ENCODE data around the gene ZNF35. TPM values are rescaled to one million over a fixed set of nuclear protein-coding genes. Genes with fewer than 3 reads are reported as not detected.

ZNF35 gene
- total RNA-seq = 10 to 100 TPM in 1 of 7 donors, 1 to 10 TPM in 6; 4.4 to 14.2 (median 7.2) TPM
- 1 to 10 TPM; 2.7 to 5.4 TPM for polyA plus RNA-seq
- long read RNA-seq, donor 1, partial matches to known transcripts = 0 of 5 reads
- long read RNA-seq, donor 1, other reads (novel, unspliced or antisense) = 1 of 5 reads
- long read RNA-seq, donor 2, partial matches to known transcripts = 0 of 5 reads
- long read RNA-seq, donor 2, other reads (novel, unspliced or antisense) = 0 of 5 reads
- long read RNA-seq, donor 3, partial matches to known transcripts = 0 of 3 reads
- long read RNA-seq, donor 3, other reads (novel, unspliced or antisense) = 0 of 3 reads

- no peaks in the 10 kb centered on the region for H3K36me3 ChIP-seq
- no peak for TF ChIP-seq POLR2A (IDR thresholded peaks at IDR 0.05)
- no peak for TF ChIP-seq EP300 (IDR thresholded peaks at IDR 0.05)
- TF ChIP-seq, protein P1, sequence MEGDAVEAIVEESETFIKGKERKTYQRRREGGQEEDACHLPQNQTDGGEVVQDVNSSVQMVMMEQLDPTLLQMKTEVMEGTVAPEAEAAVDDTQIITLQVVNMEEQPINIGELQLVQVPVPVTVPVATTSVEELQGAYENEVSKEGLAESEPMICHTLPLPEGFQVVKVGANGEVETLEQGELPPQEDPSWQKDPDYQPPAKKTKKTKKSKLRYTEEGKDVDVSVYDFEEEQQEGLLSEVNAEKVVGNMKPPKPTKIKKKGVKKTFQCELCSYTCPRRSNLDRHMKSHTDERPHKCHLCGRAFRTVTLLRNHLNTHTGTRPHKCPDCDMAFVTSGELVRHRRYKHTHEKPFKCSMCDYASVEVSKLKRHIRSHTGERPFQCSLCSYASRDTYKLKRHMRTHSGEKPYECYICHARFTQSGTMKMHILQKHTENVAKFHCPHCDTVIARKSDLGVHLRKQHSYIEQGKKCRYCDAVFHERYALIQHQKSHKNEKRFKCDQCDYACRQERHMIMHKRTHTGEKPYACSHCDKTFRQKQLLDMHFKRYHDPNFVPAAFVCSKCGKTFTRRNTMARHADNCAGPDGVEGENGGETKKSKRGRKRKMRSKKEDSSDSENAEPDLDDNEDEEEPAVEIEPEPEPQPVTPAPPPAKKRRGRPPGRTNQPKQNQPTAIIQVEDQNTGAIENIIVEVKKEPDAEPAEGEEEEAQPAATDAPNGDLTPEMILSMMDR (IDR thresholded peaks at IDR 0.05) = no peak
- H3K9me3 ChIP-seq = no peaks in the 10 kb centered on the region
- no peaks in the 10 kb centered on the region for H3K27me3 ChIP-seq
- H3K4me3 ChIP-seq = peak within 1 kb of the TSS; percentile 79
- no peaks in the 10 kb centered on the region for H3K4me1 ChIP-seq (ENCODE audit: insufficient read depth)
- 0 to 2% (median 0%) methylated on average over 33 to 37 of the region's 37 CpGs for WGBS, 3 donors
- peak; percentile 58 to 76 (median 67) for DNase-seq
- intact Hi-C loops (cut with DNase I) = no loop called here
- no peak within 1 kb of the TSS for H3K27ac ChIP-seq
Observed at GRCh38 chr3:44648564-44649229, at the start of gene ZNF35. Gene ZNF35 (plus strand): TSS chr3:44648732. CDS start chr3:44651068, 2,336 bp downstream.

DNA sequence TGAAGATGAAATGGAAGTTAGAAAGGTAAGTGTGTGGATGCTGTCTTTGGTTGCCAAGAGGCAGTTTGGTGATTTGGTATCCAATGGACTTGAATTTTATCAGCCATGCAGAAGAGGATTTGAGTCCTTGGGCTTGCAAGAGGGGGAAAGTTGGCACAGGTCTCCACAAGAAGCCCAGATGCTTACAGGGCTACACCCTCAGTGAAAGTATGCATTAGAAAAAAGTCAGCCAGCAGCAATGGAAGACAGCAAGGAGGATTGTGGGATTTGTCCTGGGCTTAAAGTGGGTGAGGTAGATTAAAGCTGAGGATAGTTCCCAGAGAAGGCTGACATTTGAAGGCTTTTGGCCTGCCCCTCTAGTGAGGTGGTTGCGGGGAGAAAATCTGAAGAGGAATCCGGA lies 46.8 kb upstream of the ZNF35 start:
- H3K9me3 ChIP-seq = peaks cover 0 to 22% of the 10 kb centered on the region in 2 donors
- no peaks in the 10 kb centered on the region for H3K36me3 ChIP-seq
- WGBS, 3 donors = 92 to 100% (median 98%) methylated on average over 2 of the region's 2 CpGs
- no peak overlapping the region for H3K4me3 ChIP-seq
- H3K4me1 ChIP-seq (ENCODE audit: insufficient read depth) = no peaks in the 10 kb centered on the region
- no peak for DNase-seq
- TF ChIP-seq EP300 (IDR thresholded peaks at IDR 0.05) = no peak
- TF ChIP-seq, protein P1 (IDR thresholded peaks at IDR 0.05) = no peak
- no peak for TF ChIP-seq POLR2A (IDR thresholded peaks at IDR 0.05)
- intact Hi-C loops (cut with DNase I) = no loop called here
- no peak overlapping the region for H3K27ac ChIP-seq
- no peaks in the 10 kb centered on the region for H3K27me3 ChIP-seq

- Histone ChIP-seq H3K36me3 (no peaks in the 10 kb centered on the region), H3K27ac (no peak overlapping the region), H3K27me3 (no peaks in the 10 kb centered on the region), H3K4me3 (no peak overlapping the region), H3K9me3 (no peaks in the 10 kb centered on the region), H3K4me1 (ENCODE audit: insufficient read depth) (no peaks in the 10 kb centered on the region)
- TF ChIP-seq, protein P1 (IDR thresholded peaks at IDR 0.05) = no peak
- TF ChIP-seq EP300 (IDR thresholded peaks at IDR 0.05) (no peak), POLR2A (IDR thresholded peaks at IDR 0.05) (no peak)
- intact Hi-C loops (cut with DNase I) = no loop called here
- DNase-seq = no peak
Observed at GRCh38 chr3:44612678-44613077, 35.9 kb upstream of the ZNF35 start.

DNA sequence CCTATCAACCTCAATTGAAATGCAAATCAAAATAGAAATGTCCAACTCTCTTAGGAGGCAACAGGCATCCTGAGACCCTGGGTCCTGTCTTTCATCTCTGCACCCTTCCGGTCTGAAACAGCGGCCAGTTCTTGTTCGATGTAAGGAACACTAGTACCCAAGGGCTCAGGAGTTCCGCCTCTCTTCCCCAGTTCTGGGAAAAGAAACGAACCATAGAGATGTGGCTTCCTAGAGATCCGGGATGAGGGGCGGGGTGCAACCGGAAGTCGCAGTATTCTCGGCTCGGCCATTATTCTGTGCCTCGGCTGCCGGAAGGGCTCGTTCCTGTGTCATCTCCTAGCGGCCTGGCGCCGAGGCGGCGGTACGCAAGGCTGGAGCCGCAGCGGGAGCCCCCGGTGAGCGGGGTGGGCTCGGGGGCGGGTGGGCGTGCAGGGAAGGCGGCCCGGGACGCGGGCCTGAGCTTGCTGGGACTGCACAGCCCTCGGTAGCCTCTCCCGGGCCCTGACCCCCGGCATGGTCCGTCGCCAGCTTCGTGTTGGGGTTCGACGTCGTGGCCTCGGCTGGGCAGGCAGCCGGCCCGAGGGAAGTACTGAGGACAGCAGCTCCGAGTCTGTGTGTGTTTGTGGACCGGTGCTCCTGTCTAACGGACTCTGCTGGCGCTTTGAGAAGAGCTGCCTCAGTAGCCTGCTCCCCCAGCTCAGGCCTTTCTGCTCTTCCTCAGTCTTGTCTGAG lies 23.6 kb upstream of the ZNF35 start, which contains the start of gene ZNF197:
ZNF197 (plus strand) TSS at position 288 of the 732 bp plus-strand sequence. CDS start 4,119 bp downstream, outside the sequence.
- 0 to 1% (median 0%) methylated on average over 44 to 47 of the region's 47 CpGs for WGBS, 3 donors
- Histone ChIP-seq H3K4me1 (ENCODE audit: insufficient read depth) (peaks cover 5% of the 10 kb centered on the region), H3K27me3 (no peaks in the 10 kb centered on the region), H3K27ac (peak within 1 kb of the TSS; percentile 71 to 73), H3K4me3 (peak within 1 kb of the TSS; percentile 90), H3K36me3 (no peaks in the 10 kb centered on the region), H3K9me3 (no peaks in the 10 kb centered on the region)
- TF ChIP-seq, protein P1 (IDR thresholded peaks at IDR 0.05) = no peak
- TF ChIP-seq POLR2A (IDR thresholded peaks at IDR 0.05) (no peak), EP300 (IDR thresholded peaks at IDR 0.05) (no peak)
- peak; percentile 75 to 85 (median 81) for DNase-seq
- intact Hi-C loops (cut with DNase I) = loop anchor here in 2 of 4 donors (10.0 kb wide), 2 partner anchors 150 to 290 kb away; partner anchors contain the start of genes TCAIM (in 1 of the 2) and ZNF445 (in 1 of the 2)
